HEK293 (cell line): ENCODE data around the gene SRSF12.
A peak's percentile ranks its signal among the peaks of the same experiment; 100 is the strongest.

Source experiments
- BCL11A ChIP-seq: fragments of 450-650 bp; formaldehyde crosslinking; IDR thresholded peaks from 2 replicates; pipeline ENCODE4 v1.5.1; 2016; ENCODE audit warnings: low read depth, missing biosample characterization, missing genetic modification characterization
- BCL11B ChIP-seq: fragments of 450-650 bp; formaldehyde crosslinking; IDR thresholded peaks from 2 replicates; pipeline ENCODE4 v1.5.1; 2016; ENCODE audit warnings: low read depth, missing biosample characterization, missing genetic modification characterization
- ELK4 ChIP-seq: IDR thresholded peaks from 2 replicates; pipeline ENCODE4 v1.6.1; 2011; ENCODE audit warnings: mild to moderate bottlenecking, low read depth, low read length, borderline replicate concordance
- FEZF1 ChIP-seq: fragments of 450-650 bp; formaldehyde crosslinking; IDR thresholded peaks from 2 replicates; pipeline ENCODE4 v1.5.1; 2016; ENCODE audit warnings: missing biosample characterization, missing genetic modification characterization
- GLI2 ChIP-seq: fragments of 450-650 bp; formaldehyde crosslinking; IDR thresholded peaks from 2 replicates; pipeline ENCODE4; 2017; ENCODE audit warnings: missing biosample characterization, missing genetic modification characterization, low read depth, borderline replicate concordance
- GLIS1 ChIP-seq: fragments of 450-650 bp; formaldehyde crosslinking; IDR thresholded peaks from 2 replicates; pipeline ENCODE4 v1.5.1; 2016; ENCODE audit warnings: missing biosample characterization, missing genetic modification characterization
- INSM2 ChIP-seq: fragments of 450-650 bp; formaldehyde crosslinking; IDR thresholded peaks from 2 replicates; pipeline ENCODE4 v1.5.1; 2016; ENCODE audit warnings: missing biosample characterization, missing genetic modification characterization
- MZF1 ChIP-seq: fragments of 450-650 bp; formaldehyde crosslinking; IDR thresholded peaks from 2 replicates; pipeline ENCODE4 v1.5.1; 2017; ENCODE audit warnings: missing biosample characterization, missing genetic modification characterization, borderline replicate concordance
- RBAK ChIP-seq: fragments of 450-650 bp; formaldehyde crosslinking; IDR thresholded peaks from 2 replicates; pipeline ENCODE4 v1.5.1; 2016; ENCODE audit warnings: missing biosample characterization, missing genetic modification characterization
- SETDB1 ChIP-seq: IDR thresholded peaks from one replicate; pipeline ENCODE4 v1.6.1; 2017; ENCODE audit warnings: mild to moderate bottlenecking, low read length, moderate library complexity, mixed read lengths; ENCODE audit not compliant: insufficient read length
- ZBTB11 ChIP-seq: fragments of 450-650 bp; formaldehyde crosslinking; conservative IDR thresholded peaks from 2 replicates; pipeline ENCODE4 v1.5.1; 2016; ENCODE audit warnings: low read depth, missing biosample characterization, missing genetic modification characterization
- ZBTB6 ChIP-seq: fragments of 450-650 bp; formaldehyde crosslinking; IDR thresholded peaks from 2 replicates; pipeline ENCODE4 v1.5.1; 2017; ENCODE audit warnings: missing biosample characterization, missing genetic modification characterization
- ZIC2 ChIP-seq: fragments of 450-650 bp; formaldehyde crosslinking; IDR thresholded peaks from 2 replicates; pipeline ENCODE4 v1.5.1; 2016; ENCODE audit warnings: missing biosample characterization, missing genetic modification characterization
- ZNF140 ChIP-seq: fragments of 450-650 bp; formaldehyde crosslinking; IDR thresholded peaks from 2 replicates; pipeline ENCODE4 v1.5.1; 2016; ENCODE audit warnings: missing biosample characterization, missing genetic modification characterization
- ZNF16 ChIP-seq: fragments of 450-650 bp; formaldehyde crosslinking; IDR thresholded peaks from 2 replicates; pipeline ENCODE4 v1.5.1; 2016; ENCODE audit warnings: low read depth, missing biosample characterization, missing genetic modification characterization
- ZNF175 ChIP-seq: fragments of 450-650 bp; formaldehyde crosslinking; IDR thresholded peaks from 2 replicates; pipeline ENCODE4 v1.5.1; 2016; ENCODE audit warnings: missing biosample characterization, missing genetic modification characterization
- ZNF221 ChIP-seq: fragments of 450-650 bp; formaldehyde crosslinking; IDR thresholded peaks from 2 replicates; pipeline ENCODE4 v1.5.1; 2017; ENCODE audit warnings: missing biosample characterization, missing genetic modification characterization, borderline replicate concordance
- ZNF302 ChIP-seq: fragments of 450-650 bp; formaldehyde crosslinking; IDR thresholded peaks from 2 replicates; pipeline ENCODE4 v1.5.1; 2016; ENCODE audit warnings: missing biosample characterization, missing genetic modification characterization, low read depth
- ZNF398 ChIP-seq: fragments of 450-650 bp; formaldehyde crosslinking; IDR thresholded peaks from 2 replicates; pipeline ENCODE4 v1.5.1; 2017; ENCODE audit warnings: missing biosample characterization, missing genetic modification characterization
- ZNF423 ChIP-seq: fragments of 450-650 bp; formaldehyde crosslinking; IDR thresholded peaks from 2 replicates; pipeline ENCODE4 v1.5.1; 2016; ENCODE audit warnings: missing biosample characterization, missing genetic modification characterization
- ZNF48 ChIP-seq: fragments of 450-650 bp; formaldehyde crosslinking; IDR thresholded peaks from 2 replicates; pipeline ENCODE4 v1.5.1; 2016; ENCODE audit warnings: missing biosample characterization, missing genetic modification characterization
- ZNF501 ChIP-seq: fragments of 450-650 bp; formaldehyde crosslinking; IDR thresholded peaks from 2 replicates; pipeline ENCODE4 v1.5.1; 2016; ENCODE audit warnings: missing biosample characterization, missing genetic modification characterization
- ZNF530 ChIP-seq: fragments of 450-650 bp; formaldehyde crosslinking; IDR thresholded peaks from 2 replicates; pipeline ENCODE4 v1.5.1; 2016; ENCODE audit warnings: low read depth, missing biosample characterization, missing genetic modification characterization
- ZNF549 ChIP-seq: fragments of 450-650 bp; IDR thresholded peaks from 2 replicates; pipeline ENCODE4 v1.5.1; 2018; ENCODE audit warnings: missing biosample characterization, missing genetic modification characterization, mild to moderate bottlenecking, inconsistent platforms, moderate library complexity
- ZNF571 ChIP-seq: fragments of 450-650 bp; formaldehyde crosslinking; IDR thresholded peaks from 2 replicates; pipeline ENCODE4 v1.5.0; 2017; ENCODE audit warnings: missing biosample characterization, missing genetic modification characterization
- ZNF580 ChIP-seq: fragments of 450-650 bp; formaldehyde crosslinking; IDR thresholded peaks from 2 replicates; pipeline ENCODE4 v1.5.1; 2016; ENCODE audit warnings: missing biosample characterization, missing genetic modification characterization
- ZNF621 ChIP-seq: fragments of 450-650 bp; formaldehyde crosslinking; IDR thresholded peaks from 2 replicates; pipeline ENCODE4 v1.5.1; 2017; ENCODE audit warnings: missing biosample characterization, missing genetic modification characterization
- ZNF658 ChIP-seq: fragments of 450-650 bp; formaldehyde crosslinking; IDR thresholded peaks from 2 replicates; pipeline ENCODE4; 2016; ENCODE audit warnings: missing biosample characterization, missing genetic modification characterization
- ZNF777 ChIP-seq: fragments of 450-650 bp; formaldehyde crosslinking; IDR thresholded peaks from 2 replicates; pipeline ENCODE4 v1.5.1; 2017; ENCODE audit warnings: missing biosample characterization, missing genetic modification characterization, borderline replicate concordance
- ZNF791 ChIP-seq: fragments of 450-650 bp; formaldehyde crosslinking; IDR thresholded peaks from 2 replicates; pipeline ENCODE4 v1.5.1; 2016; ENCODE audit warnings: missing biosample characterization, missing genetic modification characterization
- ZSCAN23 ChIP-seq: fragments of 450-650 bp; formaldehyde crosslinking; IDR thresholded peaks from 2 replicates; pipeline ENCODE4 v1.5.1; 2016; ENCODE audit warnings: missing biosample characterization, missing genetic modification characterization

Gene SRSF12

GRCh38 chr6:89144354-89144906, 26.6 kb upstream of the SRSF12 start (continued):
- TF ChIP-seq ZNF398 (no peak), BCL11A (tag by site-specific recombination) (peak; percentile 87), ZNF571 (tag by site-specific recombination) (no peak), ZIC2 (tag by site-specific recombination) (no peak), MZF1 (tag by site-specific recombination) (peak; percentile 97), GLI2 (peak; percentile 93), ZNF48 (tag by site-specific recombination) (no peak), ELK4 (no peak), SETDB1 (no peak), ZBTB11 (tag by site-specific recombination) (no peak), ZNF549 (tag by site-specific recombination) (no peak), ZNF423 (no peak), ZNF658 (tag by site-specific recombination) (no peak), INSM2 (tag by site-specific recombination) (peak; percentile 93), ZNF175 (tag by site-specific recombination) (no peak), ZNF621 (no peak), ZBTB6 (tag by site-specific recombination) (peak; percentile 87), ZSCAN23 (tag by site-specific recombination) (peak; percentile 66; the same call in 1 of the 2 replicates), RBAK (tag by site-specific recombination) (no peak), BCL11B (tag by site-specific recombination) (no peak), ZNF530 (tag by site-specific recombination) (no peak), GLIS1 (tag by site-specific recombination) (peak; percentile 72), ZNF791 (tag by site-specific recombination) (no peak), ZNF580 (peak; percentile 57; the same call in 1 of the 2 replicates), ZNF777 (no peak), ZNF16 (tag by site-specific recombination) (no peak), FEZF1 (tag by site-specific recombination) (peak; percentile 92), ZNF140 (tag by site-specific recombination) (no peak), ZNF221 (tag by site-specific recombination) (no peak; the same call in 1 of the 2 replicates), ZNF501 (tag by site-specific recombination) (0 out of 2 replicates have a peak, but pooled peaks have one; percentile 63), ZNF302 (tag by site-specific recombination) (no peak)
